GM10847 (cell line): ENCODE measurements around the gene VPS13A.

Experiments
- POLR2A ChIP-seq: IDR thresholded peaks from 2 replicates; pipeline ENCODE4 v1.6.1; 2011; ENCODE audit not compliant: insufficient read length; ENCODE audit errors: extremely low read depth

The VPS13A gene

GRCh38 chr9:77177143-77177893, at the start of gene VPS13A:
Gene VPS13A, plus strand, starts transcription at chr9:77177534. Its CDS starts 171 bp downstream, at chr9:77177705.
- peak; percentile 55 for TF ChIP-seq POLR2A

- TF ChIP-seq POLR2A: no peak
Observed at GRCh38 chr9:77128125-77128789, 49.1 kb upstream of the VPS13A start.

GRCh38 chr9:77131399-77131798, 45.9 kb upstream of the VPS13A start:
- no peak for TF ChIP-seq POLR2A

- no peak for TF ChIP-seq POLR2A
Observed at GRCh38 chr9:77133011-77133410, 44.3 kb upstream of the VPS13A start.

- no peak for TF ChIP-seq POLR2A
Observed at GRCh38 chr9:77142366-77142765, 35.0 kb upstream of the VPS13A start.

- no peak for TF ChIP-seq POLR2A
Observed at GRCh38 chr9:77149879-77150278, 27.5 kb upstream of the VPS13A start.

GRCh38 chr9:77152289-77152688, 25.0 kb upstream of the VPS13A start:
- no peak for TF ChIP-seq POLR2A

GRCh38 chr9:77156646-77157371, 20.5 kb upstream of the VPS13A start:
- no peak for TF ChIP-seq POLR2A

- TF ChIP-seq POLR2A: no peak
Observed at GRCh38 chr9:77158772-77159513, 18.4 kb upstream of the VPS13A start.

GRCh38 chr9:77161191-77161590, 16.1 kb upstream of the VPS13A start:
- no peak for TF ChIP-seq POLR2A

GRCh38 chr9:77161966-77162365, 15.4 kb upstream of the VPS13A start:
- TF ChIP-seq POLR2A: no peak

GRCh38 chr9:77162366-77162765, 15.0 kb upstream of the VPS13A start:
- no peak for TF ChIP-seq POLR2A

- no peak for TF ChIP-seq POLR2A
Observed at GRCh38 chr9:77163884-77164283, 13.4 kb upstream of the VPS13A start.

- TF ChIP-seq POLR2A: no peak
Observed at GRCh38 chr9:77166193-77166592, 11.1 kb upstream of the VPS13A start.

GRCh38 chr9:77170991-77171699, 6.2 kb upstream of the VPS13A start:
- no peak for TF ChIP-seq POLR2A
